Measurements from ENCODE around the gene BLM.

GRCh38 chr15:90681480-90681879 is 35.7 kb upstream of the BLM start:
- TF ChIP-seq EZH2 (IDR thresholded peaks at IDR 0.05; ENCODE audit: insufficient read depth, poor library complexity, severe bottlenecking) (no peak), EZH2phosphoT487 (IDR thresholded peaks at IDR 0.05; ENCODE audit: insufficient read depth, low read depth) (no peak)

All from GM23248 (cell line).